Measurements from ENCODE around the gene CREB5. TPM values are rescaled to one million over a fixed set of nuclear protein-coding genes. Genes with fewer than 3 reads are reported as not detected.

The CREB5 gene
- total and polyA plus RNA-seq, 2 of the 13 experiments (the other 11 are each of a cell fraction or from before 2014, with no cell fraction given) = 0.38 to 0.71 TPM

DNA sequence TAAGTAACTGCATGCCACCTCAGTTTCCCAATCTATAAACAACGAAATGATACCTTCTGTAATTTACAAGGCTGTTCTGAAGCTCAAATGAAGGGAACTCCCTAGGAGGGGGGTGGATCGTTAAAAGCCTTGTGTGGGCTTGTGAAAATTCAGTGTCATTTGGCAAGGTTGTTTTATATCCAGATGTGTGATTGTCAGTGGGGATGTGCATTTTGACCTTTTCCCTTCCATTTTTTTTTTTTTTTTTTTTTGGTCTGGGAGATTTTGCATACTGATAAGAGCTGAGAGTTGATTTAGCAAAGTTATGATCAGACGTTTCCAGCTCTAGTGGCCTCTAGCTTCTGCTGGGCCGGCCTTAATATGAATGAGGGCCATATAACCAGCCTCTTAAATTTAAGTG, 22.8 kb downstream of the CREB5 start (continued):
- TF ChIP-seq, protein P1, sequence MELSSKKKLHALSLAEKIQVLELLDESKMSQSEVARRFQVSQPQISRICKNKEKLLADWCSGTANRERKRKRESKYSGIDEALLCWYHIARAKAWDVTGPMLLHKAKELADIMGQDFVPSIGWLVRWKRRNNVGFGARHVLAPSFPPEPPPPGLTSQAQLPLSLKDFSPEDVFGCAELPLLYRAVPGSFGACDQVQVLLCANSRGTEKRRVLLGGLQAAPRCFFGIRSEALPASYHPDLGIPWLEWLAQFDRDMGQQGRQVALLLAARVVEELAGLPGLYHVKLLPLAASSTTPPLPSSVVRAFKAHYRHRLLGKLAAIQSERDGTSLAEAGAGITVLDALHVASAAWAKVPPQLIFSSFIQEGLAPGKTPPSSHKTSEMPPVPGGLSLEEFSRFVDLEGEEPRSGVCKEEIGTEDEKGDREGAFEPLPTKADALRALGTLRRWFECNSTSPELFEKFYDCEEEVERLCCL (CRISPR knock-in tag; IDR thresholded peaks at IDR 0.05; ENCODE audit: borderline replicate concordance) = no peak

DNA sequence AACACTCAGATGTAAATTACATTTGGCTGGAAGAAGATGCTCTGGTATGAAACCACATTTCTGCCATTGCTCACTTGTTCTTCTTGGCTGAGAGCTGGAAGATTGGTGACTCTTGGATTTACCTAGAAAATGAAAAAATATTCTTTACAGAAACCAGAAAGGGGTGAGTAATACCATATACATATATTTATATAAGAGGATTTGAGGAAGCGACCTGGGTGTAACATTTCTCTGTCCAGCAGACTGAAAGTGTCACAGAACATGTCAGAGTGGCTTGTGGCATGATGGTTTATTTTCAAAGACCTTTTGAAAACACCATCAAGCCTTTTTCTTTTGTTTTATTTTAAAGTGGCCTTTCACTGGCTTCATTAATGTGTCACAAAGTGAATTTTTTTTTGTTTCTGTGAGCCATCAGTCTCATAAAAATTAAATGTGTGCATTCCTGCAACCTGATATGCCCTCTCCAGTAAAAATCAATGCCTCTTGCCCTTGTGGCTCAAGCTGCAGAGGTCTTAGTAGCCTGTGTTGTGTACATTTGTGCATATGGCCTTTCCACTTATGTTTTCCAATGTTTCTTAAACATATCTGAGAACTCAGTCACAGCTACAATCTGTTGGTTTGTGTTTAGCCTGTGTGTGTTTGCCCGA, 23.5 kb downstream of the CREB5 start:
- Histone ChIP-seq H3K27ac (ENCODE audit: extremely low read length, insufficient read depth, low read length) (no peak overlapping the region), H3K4me3 (replicated peaks in 1 of 3; ENCODE audit: insufficient read depth in 1 of 3, low read depth in 2 of 3, low read length in 3 of 3) (no peak overlapping the region), H3K4me2 (ENCODE audit: low read depth, low read length) (no peak overlapping the region), H3K36me3 (replicated peaks in 1 of 2; ENCODE audit: control insufficient read depth in 1 of 2, insufficient read depth in 2 of 2, low read length in 2 of 2) (no peaks in the 10 kb centered on the region), H2AFZ (ENCODE audit: low read length) (no peak overlapping the region), H4K20me1 (ENCODE audit: insufficient read depth, low read length) (no peaks in the 10 kb centered on the region), H3K27me3 (ENCODE audit: control insufficient read depth in 1 of 2, insufficient read depth in 2 of 2, low read length in 2 of 2) (peaks cover 0 to 1% of the 10 kb centered on the region in 2 experiments; a peak in 1 of 5 replicates), H3K4me1 (ENCODE audit: insufficient read depth, low read length) (no peaks in the 10 kb centered on the region), H3K9me3 (ENCODE audit: low read length) (no peaks in the 10 kb centered on the region), H3K79me2 (ENCODE audit: insufficient read depth, low read length) (no peaks in the 10 kb centered on the region), H3K9ac (ENCODE audit: insufficient read depth, low read depth, low read length) (no peak overlapping the region)
- FAIRE-seq = no peak
- in situ Hi-C loops (cut with HindIII; ENCODE audit: extremely low pct_ligation_motif_present, low pct_unique_long_range_greater_than_20kb) (no loop called here), intact Hi-C loops (cut with micrococcal nuclease; ENCODE audit: unreplicated experiment) (no loop called here)
- DNase-seq (ENCODE audit: low spot score) = no peak
- WGBS (ENCODE audit: low lambda C conversion rate) = 5% methylated on average over 2 of the region's 2 CpGs
- no peak for TF ChIP-seq ZNF124 (CRISPR knock-in tag; IDR thresholded peaks at IDR 0.05)
- TF ChIP-seq SRSF1 (optimal IDR thresholded peaks at IDR 0.05; ENCODE audit: low read depth, low read length) = no peak
- no peak for TF ChIP-seq CCAR2 (optimal IDR thresholded peaks at IDR 0.05; ENCODE audit: low read depth, low read length)
- TF ChIP-seq ZNF570 (CRISPR knock-in tag; IDR thresholded peaks at IDR 0.05; ENCODE audit: borderline replicate concordance) = no peak
- no peak for TF ChIP-seq ZNF253 (CRISPR knock-in tag; IDR thresholded peaks at IDR 0.05; ENCODE audit: borderline replicate concordance)
- no peak for TF ChIP-seq YY1 (IDR thresholded peaks at IDR 0.05; ENCODE audit: insufficient read depth, insufficient replicate concordance, low read depth, low read length)
- peak; percentile 79 for TF ChIP-seq BCL6 (CRISPR knock-in tag; IDR thresholded peaks at IDR 0.05)
- ChIA-PET CTCF (ENCODE audit: low intra/inter-chr PET ratio, low total read pairs) (no interaction called here), POLR2A (no interaction called here)
- no peak for ATAC-seq
- no TSS peak for BruUV-seq (replicated peaks)
